Endodermal cell (in vitro differentiated cells): ENCODE measurements around the gene CTIF. TPM values are rescaled to one million over a fixed set of nuclear protein-coding genes. Genes with fewer than 3 reads are reported as not detected.

ENCODE experiments used
- DNase-seq: peaks from one replicate; pipeline ENCODE4 v3.0.0-alpha.2; 2017
- H3K27ac ChIP-seq: 2 replicates; pipeline ENCODE4 v1.5.1; 2013; ENCODE audit warnings: mild to moderate bottlenecking, low read depth, low read length, moderate library complexity
- H3K27me3 ChIP-seq: 2 replicates; pipeline ENCODE4 v1.6.1; 2013; ENCODE audit warnings: mild to moderate bottlenecking, low read length, moderate library complexity; ENCODE audit not compliant: insufficient read depth, control insufficient read depth, poor library complexity, severe bottlenecking
- H3K36me3 ChIP-seq: 2 replicates; pipeline ENCODE4 v1.7.0; 2013; ENCODE audit warnings: mild to moderate bottlenecking, low read length, moderate library complexity; ENCODE audit not compliant: control insufficient read depth, insufficient read depth
- H3K4me1 ChIP-seq: one replicate; pipeline ENCODE4 v1.7.0; 2013; ENCODE audit warnings: low read length; ENCODE audit not compliant: control insufficient read depth, insufficient read depth
- H3K4me3 ChIP-seq: 2 replicates; pipeline ENCODE4 v1.5.1; 2013; ENCODE audit warnings: mild to moderate bottlenecking, low read length, moderate library complexity
- H3K9ac ChIP-seq: 2 replicates; pipeline ENCODE4 v1.6.1; 2013; ENCODE audit warnings: mild to moderate bottlenecking, low read length, moderate library complexity; ENCODE audit not compliant: poor library complexity, severe bottlenecking; ENCODE audit errors: extremely low read depth
- H3K9me3 ChIP-seq: 2 replicates; pipeline ENCODE4 v1.6.1; 2013; ENCODE audit warnings: mild to moderate bottlenecking, low read length, moderate library complexity; ENCODE audit not compliant: control insufficient read depth
- H3K27ac Mint-ChIP-seq: 2 replicates; pipeline ENCODE4 v1.8.0; 2020; ENCODE audit warnings: mixed read lengths
- H3K27me3 Mint-ChIP-seq: 2 replicates; pipeline ENCODE4 v1.8.0; 2021; ENCODE audit warnings: mild to moderate bottlenecking, mixed read lengths; ENCODE audit not compliant: insufficient read depth
- H3K36me3 Mint-ChIP-seq: 2 replicates; pipeline ENCODE4 v1.8.0; 2020; ENCODE audit warnings: low read depth, mixed read lengths
- H3K4me1 Mint-ChIP-seq: 2 replicates; pipeline ENCODE4 v1.8.0; 2020; ENCODE audit warnings: mixed read lengths
- H3K4me3 Mint-ChIP-seq: 2 replicates; pipeline ENCODE4 v1.8.0; 2020; ENCODE audit warnings: mild to moderate bottlenecking, moderate library complexity, mixed read lengths
- H3K9me3 Mint-ChIP-seq: 2 replicates; pipeline ENCODE4 v1.8.0; 2020; ENCODE audit warnings: mild to moderate bottlenecking, mixed read lengths
- CTCF ChIP-seq: fragments of 200-600 bp; sonication (generic); conservative IDR thresholded peaks from 2 replicates; pipeline ENCODE4 v1.5.0; 2021; ENCODE audit warnings: antibody characterized with exemption, mild to moderate bottlenecking
- WGBS, 2 experiments: methylation state at CpG; one replicate each; pipeline versions ENCODE4 v1.1.5 to v1.1.7; 2013; ENCODE audit warnings: missing lambda C conversion rate in 2 of 2, mixed read lengths in 1 of 2; ENCODE audit not compliant: insufficient coverage in 1 of 2, insufficient read length in 1 of 2; 5-methylcytosine and 5-hydroxymethylcytosine counted together
- total RNA-seq, 2 donors: library from RNA; stranded (reverse); fragmentation: NEBNext Ultra II Directional in 1 of 2; extraction: Animal tissue kit (Norgen Biotek cat#: 25700) in 1 of 2; gene quantifications; 2 replicates in 1 of 2; 3 replicates in 1 of 2; pipeline ENCODE4 v1.2.1, GENCODE V29; 2021

Gene CTIF
- total RNA-seq, 2 donors from 2014 or later: 33.8 to 41.6 TPM

- H3K9me3 Mint-ChIP-seq: no peaks in the 10 kb centered on the region
- H3K36me3 Mint-ChIP-seq: peaks cover 16% of the 10 kb centered on the region
- H3K27me3 Mint-ChIP-seq: peaks cover 3% of the 10 kb centered on the region
- Histone ChIP-seq H3K36me3 (peaks cover 14% of the 10 kb centered on the region), H3K9ac (no peak overlapping the region), H3K4me3 (no peak overlapping the region), H3K9me3 (no peaks in the 10 kb centered on the region), H3K4me1 (peaks cover 14% of the 10 kb centered on the region), H3K27me3 (no peaks in the 10 kb centered on the region), H3K27ac (no peak overlapping the region)
- H3K4me1 Mint-ChIP-seq: peaks cover 16% of the 10 kb centered on the region
- no peak for TF ChIP-seq CTCF
- DNase-seq: no peak
- no peak overlapping the region for H3K27ac Mint-ChIP-seq
- WGBS, 2 experiments: 96 to 98% methylated on average over 12 to 14 of the region's 14 CpGs
- H3K4me3 Mint-ChIP-seq: no peak overlapping the region
Measured at GRCh38 chr18:48857023-48857694, 318.3 kb downstream of the CTIF start.

GRCh38 chr18:48858676-48859075 lies 319.8 kb downstream of the CTIF start:
- Histone ChIP-seq H3K27ac (peak overlapping the region; percentile 99), H3K9me3 (no peaks in the 10 kb centered on the region), H3K4me3 (no peak overlapping the region), H3K27me3 (no peaks in the 10 kb centered on the region), H3K36me3 (peaks cover 14% of the 10 kb centered on the region), H3K4me1 (peaks cover 14% of the 10 kb centered on the region), H3K9ac (no peak overlapping the region)
- Mint-ChIP-seq H3K27ac (peak overlapping the region; percentile 23), H3K36me3 (peaks cover 16% of the 10 kb centered on the region), H3K4me1 (peaks cover 13% of the 10 kb centered on the region), H3K4me3 (no peak overlapping the region), H3K27me3 (peaks cover 3% of the 10 kb centered on the region), H3K9me3 (no peaks in the 10 kb centered on the region)
- 93 to 100% methylated on average over 1 to 4 of the region's 4 CpGs for WGBS, 2 experiments
- no peak for DNase-seq
- no peak for TF ChIP-seq CTCF

GRCh38 chr18:48859311-48860268 lies 320.8 kb downstream of the CTIF start:
- peak; percentile 82 for DNase-seq
- no peak overlapping the region for H3K4me3 ChIP-seq
- H3K27ac Mint-ChIP-seq: peak overlapping the region; percentile 83
- peaks cover 14% of the 10 kb centered on the region for H3K36me3 ChIP-seq
- H3K27ac ChIP-seq: peak overlapping the region; percentile 99
- WGBS, 2 experiments: 40 to 51% methylated on average over 30 to 43 of the region's 43 CpGs
- H3K4me1 ChIP-seq: peaks cover 14% of the 10 kb centered on the region
- peaks cover 16% of the 10 kb centered on the region for H3K36me3 Mint-ChIP-seq
- peaks cover 3% of the 10 kb centered on the region for H3K27me3 Mint-ChIP-seq
- H3K4me3 Mint-ChIP-seq: no peak overlapping the region
- H3K27me3 ChIP-seq: no peaks in the 10 kb centered on the region
- H3K9me3 ChIP-seq: no peaks in the 10 kb centered on the region
- peaks cover 13% of the 10 kb centered on the region for H3K4me1 Mint-ChIP-seq
- H3K9me3 Mint-ChIP-seq: no peaks in the 10 kb centered on the region
- TF ChIP-seq CTCF: no peak
- no peak overlapping the region for H3K9ac ChIP-seq
